Suprapubic skin (tissue), 4 donors: ENCODE results near the gene ZDHHC21.

Experiments used
- POLR2A ChIP-seq, 2 donors: fragments of 450-650 bp; IDR thresholded peaks; one replicate each; pipeline ENCODE4 v1.6.1; 2017; ENCODE audit warnings: antibody characterized with exemption in 2 of 2, mild to moderate bottlenecking in 2 of 2, moderate library complexity in 2 of 2
- POLR2AphosphoS5 ChIP-seq, 3 donors: sonication (generic); formaldehyde crosslinking; IDR thresholded peaks; one replicate each; pipeline ENCODE4 v1.6.1; 2017; ENCODE audit warnings: antibody characterized with exemption in 3 of 3

GRCh38 chr9:14633906-14634565, 59.2 kb downstream of the ZDHHC21 start:
- TF ChIP-seq POLR2A (IDR thresholded peaks at IDR 0.05) = no peak
- TF ChIP-seq POLR2AphosphoS5 (IDR thresholded peaks at IDR 0.05) = no peak
